Measurements from ENCODE around the gene TSFM. TPM values are rescaled to one million over a fixed set of nuclear protein-coding genes. Genes with fewer than 3 reads are reported as not detected.

The TSFM gene
- total and polyA plus RNA-seq, 9 of the 15 experiments (the other 6 are each of a cell fraction or from before 2014, with no cell fraction given): 44.6 to 198 (median 60.2) TPM

DNA sequence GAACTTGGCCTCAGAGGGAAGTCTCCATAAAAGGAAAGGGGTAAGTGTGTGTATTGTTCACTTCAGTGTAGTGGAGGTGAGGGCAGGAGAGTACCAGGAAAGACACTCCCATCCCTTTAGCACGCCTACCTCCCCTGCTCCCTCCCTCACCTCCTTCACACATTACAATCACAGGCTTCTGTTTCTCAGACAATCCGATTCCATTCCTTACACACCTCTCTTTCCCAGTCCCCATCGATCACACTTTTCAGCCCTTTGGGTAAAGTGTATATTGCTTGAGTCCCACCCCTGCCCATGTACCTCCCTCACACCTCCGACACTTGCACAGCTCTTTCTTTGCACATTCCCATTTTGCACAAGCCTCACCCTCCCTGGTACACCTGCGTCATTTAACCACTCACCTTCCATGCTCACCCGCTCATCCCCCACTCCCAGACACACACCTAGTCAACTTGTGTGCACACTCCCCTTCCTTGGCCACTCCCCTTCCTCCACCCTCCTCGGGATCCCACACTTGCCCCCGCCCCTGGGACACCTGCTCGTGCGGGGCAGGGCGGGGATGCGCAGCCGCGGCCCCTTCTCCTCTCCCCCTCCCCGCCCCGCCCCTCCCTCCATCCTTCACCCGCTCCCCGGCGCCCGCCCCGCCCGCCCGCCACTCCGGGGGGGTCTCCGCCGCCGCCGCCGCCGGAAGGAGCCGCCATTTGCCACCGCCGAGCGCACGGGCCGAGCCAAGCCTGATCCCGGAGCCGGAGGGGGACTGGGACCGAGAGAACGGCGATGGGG lies 28.0 kb upstream of the TSFM start, which contains the start of gene MARCHF9 (continued):
- TF ChIP-seq, protein P1, sequence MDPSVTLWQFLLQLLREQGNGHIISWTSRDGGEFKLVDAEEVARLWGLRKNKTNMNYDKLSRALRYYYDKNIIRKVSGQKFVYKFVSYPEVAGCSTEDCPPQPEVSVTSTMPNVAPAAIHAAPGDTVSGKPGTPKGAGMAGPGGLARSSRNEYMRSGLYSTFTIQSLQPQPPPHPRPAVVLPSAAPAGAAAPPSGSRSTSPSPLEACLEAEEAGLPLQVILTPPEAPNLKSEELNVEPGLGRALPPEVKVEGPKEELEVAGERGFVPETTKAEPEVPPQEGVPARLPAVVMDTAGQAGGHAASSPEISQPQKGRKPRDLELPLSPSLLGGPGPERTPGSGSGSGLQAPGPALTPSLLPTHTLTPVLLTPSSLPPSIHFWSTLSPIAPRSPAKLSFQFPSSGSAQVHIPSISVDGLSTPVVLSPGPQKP (CRISPR knock-in tag; IDR thresholded peaks at IDR 0.05): no peak
- TF ChIP-seq, protein P2, sequence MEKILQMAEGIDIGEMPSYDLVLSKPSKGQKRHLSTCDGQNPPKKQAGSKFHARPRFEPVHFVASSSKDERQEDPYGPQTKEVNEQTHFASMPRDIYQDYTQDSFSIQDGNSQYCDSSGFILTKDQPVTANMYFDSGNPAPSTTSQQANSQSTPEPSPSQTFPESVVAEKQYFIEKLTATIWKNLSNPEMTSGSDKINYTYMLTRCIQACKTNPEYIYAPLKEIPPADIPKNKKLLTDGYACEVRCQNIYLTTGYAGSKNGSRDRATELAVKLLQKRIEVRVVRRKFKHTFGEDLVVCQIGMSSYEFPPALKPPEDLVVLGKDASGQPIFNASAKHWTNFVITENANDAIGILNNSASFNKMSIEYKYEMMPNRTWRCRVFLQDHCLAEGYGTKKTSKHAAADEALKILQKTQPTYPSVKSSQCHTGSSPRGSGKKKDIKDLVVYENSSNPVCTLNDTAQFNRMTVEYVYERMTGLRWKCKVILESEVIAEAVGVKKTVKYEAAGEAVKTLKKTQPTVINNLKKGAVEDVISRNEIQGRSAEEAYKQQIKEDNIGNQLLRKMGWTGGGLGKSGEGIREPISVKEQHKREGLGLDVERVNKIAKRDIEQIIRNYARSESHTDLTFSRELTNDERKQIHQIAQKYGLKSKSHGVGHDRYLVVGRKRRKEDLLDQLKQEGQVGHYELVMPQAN (IDR thresholded peaks at IDR 0.05; ENCODE audit: borderline replicate concordance): peak; percentile 61; the same call in 1 of the 2 replicates
- TF ChIP-seq, protein P3, sequence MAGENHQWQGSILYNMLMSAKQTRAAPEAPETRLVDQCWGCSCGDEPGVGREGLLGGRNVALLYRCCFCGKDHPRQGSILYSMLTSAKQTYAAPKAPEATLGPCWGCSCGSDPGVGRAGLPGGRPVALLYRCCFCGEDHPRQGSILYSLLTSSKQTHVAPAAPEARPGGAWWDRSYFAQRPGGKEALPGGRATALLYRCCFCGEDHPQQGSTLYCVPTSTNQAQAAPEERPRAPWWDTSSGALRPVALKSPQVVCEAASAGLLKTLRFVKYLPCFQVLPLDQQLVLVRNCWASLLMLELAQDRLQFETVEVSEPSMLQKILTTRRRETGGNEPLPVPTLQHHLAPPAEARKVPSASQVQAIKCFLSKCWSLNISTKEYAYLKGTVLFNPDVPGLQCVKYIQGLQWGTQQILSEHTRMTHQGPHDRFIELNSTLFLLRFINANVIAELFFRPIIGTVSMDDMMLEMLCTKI (IDR thresholded peaks at IDR 0.05; ENCODE audit: partially characterized antibody): no peak
- TF ChIP-seq, protein P4, sequence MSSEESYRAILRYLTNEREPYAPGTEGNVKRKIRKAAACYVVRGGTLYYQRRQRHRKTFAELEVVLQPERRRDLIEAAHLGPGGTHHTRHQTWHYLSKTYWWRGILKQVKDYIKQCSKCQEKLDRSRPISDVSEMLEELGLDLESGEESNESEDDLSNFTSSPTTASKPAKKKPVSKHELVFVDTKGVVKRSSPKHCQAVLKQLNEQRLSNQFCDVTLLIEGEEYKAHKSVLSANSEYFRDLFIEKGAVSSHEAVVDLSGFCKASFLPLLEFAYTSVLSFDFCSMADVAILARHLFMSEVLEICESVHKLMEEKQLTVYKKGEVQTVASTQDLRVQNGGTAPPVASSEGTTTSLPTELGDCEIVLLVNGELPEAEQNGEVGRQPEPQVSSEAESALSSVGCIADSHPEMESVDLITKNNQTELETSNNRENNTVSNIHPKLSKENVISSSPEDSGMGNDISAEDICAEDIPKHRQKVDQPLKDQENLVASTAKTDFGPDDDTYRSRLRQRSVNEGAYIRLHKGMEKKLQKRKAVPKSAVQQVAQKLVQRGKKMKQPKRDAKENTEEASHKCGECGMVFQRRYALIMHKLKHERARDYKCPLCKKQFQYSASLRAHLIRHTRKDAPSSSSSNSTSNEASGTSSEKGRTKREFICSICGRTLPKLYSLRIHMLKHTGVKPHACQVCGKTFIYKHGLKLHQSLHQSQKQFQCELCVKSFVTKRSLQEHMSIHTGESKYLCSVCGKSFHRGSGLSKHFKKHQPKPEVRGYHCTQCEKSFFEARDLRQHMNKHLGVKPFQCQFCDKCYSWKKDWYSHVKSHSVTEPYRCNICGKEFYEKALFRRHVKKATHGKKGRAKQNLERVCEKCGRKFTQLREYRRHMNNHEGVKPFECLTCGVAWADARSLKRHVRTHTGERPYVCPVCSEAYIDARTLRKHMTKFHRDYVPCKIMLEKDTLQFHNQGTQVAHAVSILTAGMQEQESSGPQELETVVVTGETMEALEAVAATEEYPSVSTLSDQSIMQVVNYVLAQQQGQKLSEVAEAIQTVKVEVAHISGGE (CRISPR knock-in tag; IDR thresholded peaks at IDR 0.05): peak in 1 of 3 experiments; percentile 29; a peak in 1 of 6 replicates
- TF ChIP-seq EGR1 (conservative IDR thresholded peaks at IDR 0.05) (no peak), ADNP (tag; IDR thresholded peaks at IDR 0.05) (no peak), NCOR1 (IDR thresholded peaks at IDR 0.05) (no peak), ATF1 (CRISPR knock-in tag; IDR thresholded peaks at IDR 0.05) (no peak), ATF1 (tag; IDR thresholded peaks at IDR 0.05) (peak; percentile 30; the same call in 1 of the 2 replicates), POLR2AphosphoS5 (IDR thresholded peaks at IDR 0.05; ENCODE audit: control insufficient read depth, insufficient read depth, low read depth, low read length) (no peak), BRD9 (IDR thresholded peaks at IDR 0.05; ENCODE audit: low read depth, partially characterized antibody) (no peak), NFRKB (IDR thresholded peaks at IDR 0.05; ENCODE audit: low read depth) (no peak), PPARD (CRISPR knock-in tag; IDR thresholded peaks at IDR 0.05) (no peak), ZNF263 (CRISPR knock-in tag; IDR thresholded peaks at IDR 0.05; ENCODE audit: borderline replicate concordance) (no peak)
- TF ChIP-seq, protein P5, sequence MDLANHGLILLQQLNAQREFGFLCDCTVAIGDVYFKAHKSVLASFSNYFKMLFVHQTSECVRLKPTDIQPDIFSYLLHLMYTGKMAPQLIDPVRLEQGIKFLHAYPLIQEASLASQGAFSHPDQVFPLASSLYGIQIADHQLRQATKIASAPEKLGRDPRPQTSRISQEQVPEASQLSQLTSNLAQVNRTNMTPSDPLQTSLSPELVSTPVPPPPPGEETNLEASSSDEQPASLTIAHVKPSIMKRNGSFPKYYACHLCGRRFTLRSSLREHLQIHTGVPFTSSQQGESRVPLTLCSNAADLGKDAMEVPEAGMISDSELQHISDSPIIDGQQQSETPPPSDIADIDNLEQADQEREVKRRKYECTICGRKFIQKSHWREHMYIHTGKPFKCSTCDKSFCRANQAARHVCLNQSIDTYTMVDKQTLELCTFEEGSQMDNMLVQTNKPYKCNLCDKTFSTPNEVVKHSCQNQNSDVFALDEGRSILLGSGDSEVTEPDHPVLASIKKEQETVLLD (IDR thresholded peaks at IDR 0.05): peak; percentile 53; the same call in 1 of the 2 replicates
- TF ChIP-seq, protein P6, sequence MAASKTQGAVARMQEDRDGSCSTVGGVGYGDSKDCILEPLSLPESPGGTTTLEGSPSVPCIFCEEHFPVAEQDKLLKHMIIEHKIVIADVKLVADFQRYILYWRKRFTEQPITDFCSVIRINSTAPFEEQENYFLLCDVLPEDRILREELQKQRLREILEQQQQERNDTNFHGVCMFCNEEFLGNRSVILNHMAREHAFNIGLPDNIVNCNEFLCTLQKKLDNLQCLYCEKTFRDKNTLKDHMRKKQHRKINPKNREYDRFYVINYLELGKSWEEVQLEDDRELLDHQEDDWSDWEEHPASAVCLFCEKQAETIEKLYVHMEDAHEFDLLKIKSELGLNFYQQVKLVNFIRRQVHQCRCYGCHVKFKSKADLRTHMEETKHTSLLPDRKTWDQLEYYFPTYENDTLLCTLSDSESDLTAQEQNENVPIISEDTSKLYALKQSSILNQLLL (CRISPR knock-in tag; IDR thresholded peaks at IDR 0.05; ENCODE audit: borderline replicate concordance): no peak

Data from K562 (cell line).